CD4-positive, alpha-beta T cell treated with Interleukin-4 for 4 hours (primary cell): ENCODE results near the gene KNDC1.
"Not testable (repeated sequence)": the region's sequence is repeated elsewhere in the genome, so short reads cannot be mapped to it uniquely, and the experiment has no call there.

ENCODE experiments used
- DNase-seq: peaks from one replicate; pipeline ENCODE4 v3.0.0-alpha.2; 2020

The KNDC1 gene

GRCh38 chr10:133164816-133165555 lies 5.0 kb downstream of the KNDC1 start:
- no peak for DNase-seq

- no peak for DNase-seq
These were observed 5.8 kb downstream of the KNDC1 start for GRCh38 chr10:133165556-133166503.

- no peak for DNase-seq
These were observed 6.4 kb downstream of the KNDC1 start for GRCh38 chr10:133166504-133166827.

GRCh38 chr10:133166828-133167692 lies 7.0 kb downstream of the KNDC1 start:
- DNase-seq: no peak

GRCh38 chr10:133167693-133168616 lies 7.9 kb downstream of the KNDC1 start:
- DNase-seq: no peak

GRCh38 chr10:133168617-133169031 lies 8.6 kb downstream of the KNDC1 start:
- no peak for DNase-seq

- DNase-seq: no peak
These were observed 9.3 kb downstream of the KNDC1 start for GRCh38 chr10:133169173-133169947.

GRCh38 chr10:133170092-133170491 lies 10.1 kb downstream of the KNDC1 start:
- DNase-seq: no peak

- DNase-seq: no peak
These were observed 14.0 kb downstream of the KNDC1 start for GRCh38 chr10:133173860-133174640.

GRCh38 chr10:133174689-133175263 lies 14.8 kb downstream of the KNDC1 start:
- DNase-seq: no peak

GRCh38 chr10:133175624-133176023 lies 15.6 kb downstream of the KNDC1 start:
- not testable (repeated sequence) for DNase-seq

GRCh38 chr10:133176546-133176945 lies 16.5 kb downstream of the KNDC1 start:
- DNase-seq: no peak

GRCh38 chr10:133177380-133178157 lies 17.6 kb downstream of the KNDC1 start:
- no peak for DNase-seq

- no peak for DNase-seq
These were observed 18.5 kb downstream of the KNDC1 start for GRCh38 chr10:133178357-133179127.

- DNase-seq: no peak
These were observed 19.1 kb downstream of the KNDC1 start for GRCh38 chr10:133179128-133179520.

GRCh38 chr10:133179651-133180050 lies 19.6 kb downstream of the KNDC1 start:
- DNase-seq: no peak

- no peak for DNase-seq
These were observed 20.4 kb downstream of the KNDC1 start for GRCh38 chr10:133180192-133180964.
